Sigmoid colon (tissue), 7 donors: ENCODE data around the gene BCOR. TPM values are rescaled to one million over a fixed set of nuclear protein-coding genes. Genes with fewer than 3 reads are reported as not detected.

ENCODE experiments used
- DNase-seq: peaks from one replicate; pipeline ENCODE4 v3.0.0-alpha.2; 2019
- H3K27ac ChIP-seq, 4 donors: fragments of 200-600 bp; sonication (generic); one replicate each; pipeline ENCODE4 v1.5.1; 2016 to 2019; ENCODE audit warnings: mild to moderate bottlenecking in 1 of 4
- H3K27me3 ChIP-seq, 3 donors: fragments of 200-600 bp; sonication (generic); one replicate each; pipeline ENCODE4 v1.5.1; 2019; ENCODE audit warnings: mild to moderate bottlenecking in 1 of 3
- H3K36me3 ChIP-seq, 4 donors: fragments of 200-600 bp; sonication (generic); one replicate each; pipeline ENCODE4 v1.5.1; 2016 to 2019
- H3K4me1 ChIP-seq, 4 donors: fragments of 200-600 bp; sonication (generic); one replicate each; pipeline ENCODE4 v1.5.1; 2017 to 2019
- H3K4me3 ChIP-seq, 4 donors: fragments of 200-600 bp; sonication (generic); one replicate each; pipeline ENCODE4 v1.5.1; 2017 to 2019; ENCODE audit warnings: mild to moderate bottlenecking in 2 of 4, moderate library complexity in 1 of 4
- H3K9me3 ChIP-seq, 4 donors: fragments of 200-600 bp in 3 of 4; sonication (generic) in 3 of 4; one replicate each; pipeline versions ENCODE4 v1.5.1 to v1.6.1; 2013 to 2019
- CTCF ChIP-seq, 4 experiments: fragments of 450-650 bp in 3 of 4; fragments of 200-600 bp in 1 of 4; IDR thresholded peaks; one replicate each; pipeline ENCODE4 v1.5.1; 2016 to 2019; ENCODE audit warnings: antibody characterized with exemption in 4 of 4, mild to moderate bottlenecking in 3 of 4, moderate library complexity in 2 of 4
- EP300 ChIP-seq, 4 donors: sonication (generic); formaldehyde crosslinking; IDR thresholded peaks; one replicate each; pipeline ENCODE4 v1.6.1; 2017; ENCODE audit warnings: antibody characterized with exemption in 4 of 4
- POLR2A ChIP-seq, 2 donors: fragments of 450-650 bp; IDR thresholded peaks; one replicate each; pipeline ENCODE4 v1.6.1; 2016; ENCODE audit warnings: antibody characterized with exemption in 2 of 2, mild to moderate bottlenecking in 2 of 2, moderate library complexity in 2 of 2
- POLR2AphosphoS5 ChIP-seq, 4 donors: sonication (generic); formaldehyde crosslinking; IDR thresholded peaks; one replicate each; pipeline ENCODE4 v1.6.1; 2017; ENCODE audit warnings: antibody characterized with exemption in 4 of 4
- WGBS, 2 donors: extraction: QIAGEN DNeasy Blood & Tissue Kit; methylation state at CpG; one replicate each; pipeline ENCODE4 v1.1.7; 2013; 5-methylcytosine and 5-hydroxymethylcytosine counted together
- intact Hi-C: fragments of 100-400 bp; cut with DNase I; formaldehyde crosslinking; loops from one replicate; pipeline ENCODE4 v1.15.1; 2023
- polyA plus RNA-seq, 3 donors: library from polyadenylated mRNA; stranded (reverse); fragments of 200-250 nt; gene quantifications; one replicate each; pipeline ENCODE4 v1.2.3, GENCODE V29; 2013
- total RNA-seq, 4 donors: library from RNA; depleted of rRNA; stranded (reverse); fragments of >200 nt; gene quantifications; one replicate each; pipeline ENCODE4 v1.1.0, GENCODE V29; 2016
- donor health status: healthy with polysubstance abuse.
- donor health status: Bipolar disorder and iron deficiency.
- donor health status: healthy.

BCOR gene
- total and polyA plus RNA-seq, 7 donors, result 3.5 to 31.6 (median 15.8) TPM

GRCh38 chrX:40016749-40017148 is 81.0 kb downstream of the BCOR start:
- Histone ChIP-seq H3K36me3 (no peaks in the 10 kb centered on the region), H3K27me3 (peaks cover 0 to 4% (median 0%) of the 10 kb centered on the region in 3 donors), H3K27ac (no peak overlapping the region), H3K4me3 (no peak overlapping the region), H3K9me3 (no peaks in the 10 kb centered on the region), H3K4me1 (peaks cover 0 to 30% (median 12%) of the 10 kb centered on the region in 4 donors)
- TF ChIP-seq EP300 (IDR thresholded peaks at IDR 0.05), result no peak
- DNase-seq, result no peak
- intact Hi-C loops, result loop anchor here (10.0 kb wide), 1 partner anchor 202 kb away; no protein-coding TSS in a partner anchor
- WGBS, 2 donors, result 88 to 92% methylated on average over 2 of the region's 2 CpGs

- Histone ChIP-seq H3K4me1 (peaks cover 0 to 30% (median 14%) of the 10 kb centered on the region in 4 donors), H3K27ac (peak overlapping the region in 3 of 4 donors; percentile 83 to 91 (median 90)), H3K9me3 (no peaks in the 10 kb centered on the region), H3K27me3 (peaks cover 0 to 4% (median 0%) of the 10 kb centered on the region in 3 donors), H3K4me3 (no peak overlapping the region), H3K36me3 (no peaks in the 10 kb centered on the region)
- no peak for DNase-seq
- WGBS, 2 donors, result 87 to 96% methylated on average over 4 of the region's 4 CpGs
- TF ChIP-seq CTCF (IDR thresholded peaks at IDR 0.05) (no peak), POLR2A (IDR thresholded peaks at IDR 0.05) (no peak), POLR2AphosphoS5 (IDR thresholded peaks at IDR 0.05) (no peak), EP300 (IDR thresholded peaks at IDR 0.05) (no peak)
- intact Hi-C loops, result loop anchor here (2.0 to 10.0 kb wide), 2 partner anchors 47 to 201 kb away; no protein-coding TSS in a partner anchor
These were observed 82.1 kb downstream of the BCOR start for GRCh38 chrX:40015693-40016092.

GRCh38 chrX:40013266-40014195 is 84.2 kb downstream of the BCOR start:
- H3K4me3 ChIP-seq, result peak overlapping the region; percentile 51 to 64 (median 58)
- TF ChIP-seq EP300 (IDR thresholded peaks at IDR 0.05) (peak in 1 of 4 donors; percentile 22), CTCF (IDR thresholded peaks at IDR 0.05) (no peak), POLR2AphosphoS5 (IDR thresholded peaks at IDR 0.05) (peak; percentile 65 to 75 (median 68)), POLR2A (IDR thresholded peaks at IDR 0.05) (no peak)
- H3K27ac ChIP-seq, result peak overlapping the region; percentile 83 to 91 (median 90)
- peak; percentile 88 for DNase-seq
- WGBS, 2 donors, result 1% methylated on average over 76 of the region's 76 CpGs
- no peaks in the 10 kb centered on the region for H3K9me3 ChIP-seq
- peaks cover 0 to 42% (median 14%) of the 10 kb centered on the region in 4 donors for H3K4me1 ChIP-seq
- H3K36me3 ChIP-seq, result no peaks in the 10 kb centered on the region
- H3K27me3 ChIP-seq, result peaks cover 0 to 4% (median 0%) of the 10 kb centered on the region in 3 donors
- intact Hi-C loops, result loop anchor here (1.0 to 10.0 kb wide), 9 partner anchors 49 to 1211 kb away; partner anchors contain the start of genes BCOR and MID1IP1

GRCh38 chrX:40012868-40013265 is 84.9 kb downstream of the BCOR start:
- Histone ChIP-seq H3K4me3 (peak overlapping the region; percentile 51 to 64 (median 58)), H3K36me3 (no peaks in the 10 kb centered on the region), H3K4me1 (peaks cover 0 to 42% (median 14%) of the 10 kb centered on the region in 4 donors), H3K27ac (peak overlapping the region; percentile 83 to 91 (median 90)), H3K9me3 (no peaks in the 10 kb centered on the region), H3K27me3 (peaks cover 0 to 8% (median 0%) of the 10 kb centered on the region in 3 donors)
- intact Hi-C loops, result loop anchor here (2.0 to 10.0 kb wide), 7 partner anchors 61 to 1211 kb away; partner anchors contain the start of gene MID1IP1
- 0 to 2% methylated on average over 35 of the region's 35 CpGs for WGBS, 2 donors
- TF ChIP-seq CTCF (IDR thresholded peaks at IDR 0.05) (no peak), EP300 (IDR thresholded peaks at IDR 0.05) (no peak), POLR2A (IDR thresholded peaks at IDR 0.05) (no peak), POLR2AphosphoS5 (IDR thresholded peaks at IDR 0.05) (no peak)
- DNase-seq, result peak; percentile 69
